Vagina (tissue), 2 donors: ENCODE measurements around the gene USP43. TPM values are rescaled to one million over a fixed set of nuclear protein-coding genes. Genes with fewer than 3 reads are reported as not detected.
"Not testable (repeated sequence)": the region's sequence is repeated elsewhere in the genome, so short reads cannot be mapped to it uniquely, and the experiment has no call there.

ENCODE experiments used
- DNase-seq, 2 donors: peaks; one replicate each; pipeline ENCODE4 v3.0.0-alpha.2; 2017; ENCODE audit errors: extremely low spot score in 2 of 2
- H3K27ac ChIP-seq: fragments of 200-600 bp; sonication (generic); one replicate; pipeline ENCODE4 v1.5.1; 2019
- H3K27me3 ChIP-seq: fragments of 200-600 bp; sonication (generic); one replicate; pipeline ENCODE4 v1.5.1; 2019
- H3K36me3 ChIP-seq, 2 donors: fragments of 200-600 bp; sonication (generic); one replicate each; pipeline ENCODE4 v1.5.1; 2017 to 2019
- H3K4me1 ChIP-seq: fragments of 200-600 bp; sonication (generic); one replicate; pipeline ENCODE4 v1.5.1; 2019
- H3K4me3 ChIP-seq, 2 donors: fragments of 200-600 bp; sonication (generic); 1 replicate in 1 of 2; 2 replicates in 1 of 2; pipeline ENCODE4 v1.5.1; 2016 to 2019
- H3K9me3 ChIP-seq: fragments of 200-600 bp; sonication (generic); one replicate; pipeline ENCODE4 v1.5.1; 2019
- POLR2A ChIP-seq, 2 donors: fragments of 450-650 bp; IDR thresholded peaks; one replicate each; pipeline ENCODE4 v1.6.1; 2017; ENCODE audit warnings: antibody characterized with exemption in 2 of 2, mild to moderate bottlenecking in 2 of 2, moderate library complexity in 2 of 2
- POLR2AphosphoS5 ChIP-seq, 2 donors: sonication (generic); formaldehyde crosslinking; IDR thresholded peaks; one replicate each; pipeline ENCODE4 v1.9.0; 2017; ENCODE audit warnings: antibody characterized with exemption in 2 of 2, mild to moderate bottlenecking in 2 of 2, low read depth in 1 of 2; ENCODE audit not compliant: insufficient read depth in 1 of 2
- intact Hi-C: fragments of 100-400 bp; cut with DNase I; formaldehyde crosslinking; loops from one replicate; pipeline ENCODE4 v1.15.1; 2023
- total RNA-seq: library from RNA; depleted of rRNA; stranded (reverse); fragments of >200 nt; gene quantifications from one replicate; pipeline ENCODE4 v1.2.3, GENCODE V29; 2016
- TF ChIP-seq, protein P1 (sequence below), 3 experiments: fragments of 450-650 bp in 2 of 3; fragments of 200-600 bp in 1 of 3; sonication (generic) in 1 of 3; IDR thresholded peaks; one replicate each; pipeline ENCODE4 v1.5.1; 2017 to 2019; ENCODE audit warnings: antibody characterized with exemption in 3 of 3, mild to moderate bottlenecking in 2 of 3, moderate library complexity in 2 of 3

The USP43 gene
- total RNA-seq, 1 donor from 2014 or later = 5.6 TPM

DNA sequence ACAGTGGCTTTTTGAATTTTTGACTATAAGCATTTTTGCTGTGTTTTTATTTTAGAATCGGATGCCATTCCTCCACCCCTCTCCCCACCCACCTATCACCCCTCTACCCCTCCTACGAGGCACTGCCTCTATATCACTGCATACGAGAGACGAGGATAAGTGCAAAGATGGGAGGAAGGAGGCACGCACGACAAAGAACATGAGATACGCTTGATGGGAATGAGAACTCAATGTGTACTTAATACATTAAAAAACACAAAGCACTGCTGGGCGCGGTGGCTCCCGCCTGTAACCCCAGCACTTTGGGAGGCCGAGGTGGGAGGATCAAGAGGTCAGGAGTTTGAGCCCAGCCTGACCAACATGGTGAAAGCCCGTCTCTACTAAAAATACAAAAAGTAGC, 8.8 kb upstream of the USP43 start:
- no peak for DNase-seq
- Histone ChIP-seq H3K27ac (no peak overlapping the region), H3K27me3 (no peaks in the 10 kb centered on the region), H3K36me3 (no peaks in the 10 kb centered on the region), H3K9me3 (no peaks in the 10 kb centered on the region), H3K4me1 (no peaks in the 10 kb centered on the region), H3K4me3 (no peak overlapping the region)
- intact Hi-C loops = no loop called here
- TF ChIP-seq, protein P1, sequence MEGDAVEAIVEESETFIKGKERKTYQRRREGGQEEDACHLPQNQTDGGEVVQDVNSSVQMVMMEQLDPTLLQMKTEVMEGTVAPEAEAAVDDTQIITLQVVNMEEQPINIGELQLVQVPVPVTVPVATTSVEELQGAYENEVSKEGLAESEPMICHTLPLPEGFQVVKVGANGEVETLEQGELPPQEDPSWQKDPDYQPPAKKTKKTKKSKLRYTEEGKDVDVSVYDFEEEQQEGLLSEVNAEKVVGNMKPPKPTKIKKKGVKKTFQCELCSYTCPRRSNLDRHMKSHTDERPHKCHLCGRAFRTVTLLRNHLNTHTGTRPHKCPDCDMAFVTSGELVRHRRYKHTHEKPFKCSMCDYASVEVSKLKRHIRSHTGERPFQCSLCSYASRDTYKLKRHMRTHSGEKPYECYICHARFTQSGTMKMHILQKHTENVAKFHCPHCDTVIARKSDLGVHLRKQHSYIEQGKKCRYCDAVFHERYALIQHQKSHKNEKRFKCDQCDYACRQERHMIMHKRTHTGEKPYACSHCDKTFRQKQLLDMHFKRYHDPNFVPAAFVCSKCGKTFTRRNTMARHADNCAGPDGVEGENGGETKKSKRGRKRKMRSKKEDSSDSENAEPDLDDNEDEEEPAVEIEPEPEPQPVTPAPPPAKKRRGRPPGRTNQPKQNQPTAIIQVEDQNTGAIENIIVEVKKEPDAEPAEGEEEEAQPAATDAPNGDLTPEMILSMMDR (IDR thresholded peaks at IDR 0.05) = no peak
- TF ChIP-seq POLR2A (IDR thresholded peaks at IDR 0.05) = no peak
- no peak for TF ChIP-seq POLR2AphosphoS5 (IDR thresholded peaks at IDR 0.05; ENCODE audit: insufficient read depth in 1 of 2, low read depth in 1 of 2)

DNA sequence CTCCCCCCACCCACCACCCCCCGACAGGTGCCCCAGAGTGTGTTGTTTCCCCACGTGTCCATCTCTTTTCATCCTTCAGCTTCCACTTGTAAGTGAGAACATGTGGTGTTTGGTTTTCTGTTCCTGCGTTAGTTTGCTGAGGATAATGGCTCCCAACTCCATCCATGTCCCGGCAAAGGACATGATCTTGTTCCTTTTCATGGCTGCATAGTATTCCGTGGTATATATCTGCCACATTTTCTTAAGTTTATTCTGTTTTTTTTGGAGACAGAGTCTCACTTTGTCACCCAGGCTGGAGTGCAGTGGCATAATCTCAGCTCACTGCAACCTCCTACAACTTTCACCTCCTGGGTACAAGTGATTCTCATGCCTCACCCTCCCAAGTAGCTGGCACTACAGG, 4.9 kb upstream of the USP43 start:
- H3K4me3 ChIP-seq, H3K36me3 ChIP-seq, intact Hi-C loops, H3K27me3 ChIP-seq, H3K27ac ChIP-seq, H3K9me3 ChIP-seq, DNase-seq: not testable (repeated sequence)
- peaks cover 11% of the 10 kb centered on the region for H3K4me1 ChIP-seq

DNA sequence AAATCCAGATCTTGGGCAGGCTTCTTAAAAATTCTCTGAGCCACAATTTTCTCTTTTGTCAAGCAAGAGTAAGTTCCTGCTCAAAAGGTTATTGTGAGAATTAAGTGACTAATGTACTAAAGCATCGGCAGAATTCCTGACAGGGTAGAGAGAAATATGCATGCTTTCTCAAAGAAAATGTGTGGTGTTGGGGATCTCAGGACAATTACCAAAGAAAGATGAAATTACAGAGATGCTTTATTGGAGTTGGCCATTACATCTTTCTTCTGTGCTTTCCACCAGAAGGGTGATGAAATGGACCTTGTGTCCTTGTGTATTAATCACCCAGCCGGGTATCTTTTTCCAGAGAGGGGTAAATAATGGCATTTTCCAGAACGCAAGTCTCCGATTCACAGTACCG, 1.7 kb upstream of the USP43 start:
- Histone ChIP-seq H3K4me1 (peaks cover 20% of the 10 kb centered on the region), H3K27me3 (no peaks in the 10 kb centered on the region), H3K36me3 (no peaks in the 10 kb centered on the region), H3K9me3 (no peaks in the 10 kb centered on the region), H3K4me3 (no peak overlapping the region), H3K27ac (no peak overlapping the region)
- intact Hi-C loops = no loop called here
- DNase-seq = no peak
- no peak for TF ChIP-seq POLR2AphosphoS5 (IDR thresholded peaks at IDR 0.05; ENCODE audit: insufficient read depth in 1 of 2, low read depth in 1 of 2)
- TF ChIP-seq, protein P1 (IDR thresholded peaks at IDR 0.05) = no peak
- no peak for TF ChIP-seq POLR2A (IDR thresholded peaks at IDR 0.05)

DNA sequence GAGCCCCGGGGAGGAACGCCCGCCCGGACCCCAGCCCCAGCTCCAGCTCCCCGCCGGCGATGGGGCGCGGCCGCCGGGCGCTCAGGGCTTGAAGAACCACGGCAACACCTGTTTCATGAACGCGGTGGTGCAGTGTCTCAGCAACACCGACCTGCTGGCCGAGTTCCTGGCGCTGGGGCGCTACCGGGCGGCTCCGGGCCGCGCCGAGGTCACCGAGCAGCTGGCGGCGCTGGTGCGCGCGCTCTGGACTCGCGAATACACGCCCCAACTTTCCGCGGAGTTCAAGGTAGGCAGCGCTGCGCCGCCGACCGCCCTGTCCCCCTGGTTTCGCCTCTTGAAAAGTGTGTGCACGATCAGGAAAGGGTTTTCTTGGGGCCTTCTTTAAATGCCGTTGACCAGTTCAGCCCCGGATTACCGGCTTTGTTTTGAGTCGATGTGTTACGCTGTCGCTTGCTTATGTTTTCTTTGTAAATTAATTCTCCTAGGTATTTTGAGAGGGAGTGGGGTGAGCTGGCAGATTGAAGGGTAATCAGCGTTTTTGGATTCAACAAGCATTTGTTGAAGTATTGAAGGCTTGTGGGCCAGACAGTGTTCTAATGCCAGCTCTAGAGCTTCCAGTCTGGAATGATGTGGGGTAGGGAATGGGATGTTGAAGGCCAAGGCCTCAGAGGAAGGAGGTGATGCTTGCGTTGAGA, 681 bp downstream of the USP43 start:
- Histone ChIP-seq H3K27me3 (no peaks in the 10 kb centered on the region), H3K36me3 (no peaks in the 10 kb centered on the region), H3K9me3 (no peaks in the 10 kb centered on the region), H3K27ac (peak overlapping the region; percentile 17), H3K4me3 (peak overlapping the region; percentile 53 to 57), H3K4me1 (peaks cover 20% of the 10 kb centered on the region)
- TF ChIP-seq POLR2AphosphoS5 (IDR thresholded peaks at IDR 0.05; ENCODE audit: insufficient read depth in 1 of 2, low read depth in 1 of 2) (no peak), POLR2A (IDR thresholded peaks at IDR 0.05) (no peak)
- TF ChIP-seq, protein P1 (IDR thresholded peaks at IDR 0.05) = no peak
- intact Hi-C loops = no loop called here
- no peak for DNase-seq

DNA sequence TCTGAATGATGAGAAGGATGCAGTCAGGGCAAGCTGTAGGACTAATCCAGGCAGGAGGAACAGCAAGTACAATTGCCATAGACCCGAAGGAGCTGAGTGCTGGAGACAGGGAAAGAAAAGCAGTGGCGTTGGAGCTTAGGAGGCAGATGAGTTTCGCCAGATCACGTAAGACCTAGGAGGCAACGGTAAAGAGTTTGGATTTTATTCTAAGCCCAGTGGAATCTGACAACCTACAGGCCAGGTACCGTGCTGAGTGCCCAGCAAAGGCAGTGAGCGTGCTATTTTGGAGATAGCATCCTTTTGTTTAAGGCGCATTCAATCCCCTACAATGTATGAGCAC, 1.2 kb downstream of the USP43 start:
- TF ChIP-seq POLR2AphosphoS5 (IDR thresholded peaks at IDR 0.05; ENCODE audit: insufficient read depth in 1 of 2, low read depth in 1 of 2) (no peak), POLR2A (IDR thresholded peaks at IDR 0.05) (no peak)
- TF ChIP-seq, protein P1 (IDR thresholded peaks at IDR 0.05) = no peak
- DNase-seq = no peak
- Histone ChIP-seq H3K27ac (no peak overlapping the region), H3K36me3 (no peaks in the 10 kb centered on the region), H3K27me3 (no peaks in the 10 kb centered on the region), H3K4me3 (peak overlapping the region in 1 of 2 donors; percentile 53), H3K9me3 (no peaks in the 10 kb centered on the region), H3K4me1 (peaks cover 20% of the 10 kb centered on the region)
- intact Hi-C loops = no loop called here
